ENCODE data around the gene VPS26B. TPM values are rescaled to one million over a fixed set of nuclear protein-coding genes. Genes with fewer than 3 reads are reported as not detected.

Gene VPS26B
- total RNA-seq, 1 experiment from 2014 or later = 69.4 TPM

DNA sequence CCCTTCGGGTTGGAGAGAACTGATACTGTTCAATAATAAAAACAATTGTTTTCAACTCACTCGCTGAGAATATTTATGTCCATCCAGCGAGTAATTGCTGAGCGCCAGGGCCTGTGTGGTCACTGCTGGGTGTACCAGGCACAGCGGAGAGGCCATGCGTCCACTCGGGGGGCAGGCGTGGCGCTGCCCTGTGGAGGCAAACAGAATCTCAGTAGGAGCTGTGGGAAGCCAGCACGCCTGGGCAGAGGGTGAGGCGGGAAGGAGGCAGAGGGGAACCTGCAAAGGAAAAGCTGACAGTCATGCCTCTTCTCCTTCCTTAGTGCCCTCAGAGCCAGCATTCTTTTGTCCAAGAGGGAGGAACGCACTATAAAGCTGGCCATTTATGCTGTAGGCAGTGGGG is 63.1 kb downstream of the VPS26B start:
- no peaks in the 10 kb centered on the region for H3K4me1 ChIP-seq (ENCODE audit: control insufficient read depth, insufficient read depth, low read length)
- intact Hi-C loops (cut with micrococcal nuclease; ENCODE audit: unreplicated experiment) (no loop called here), in situ Hi-C loops (cut with HindIII; ENCODE audit: low pct_unique_long_range_greater_than_20kb, low sequenced_read_pairs) (no loop called here)
- ATAC-seq (no peak), DNase-seq (ENCODE audit: low read depth, low spot score) (no peak)
- POLR2A ChIA-PET = no interaction called here
- no peak overlapping the region for H3K4me3 ChIP-seq (ENCODE audit: low read depth in 2 of 2, low read length in 2 of 2)
- no peaks in the 10 kb centered on the region for H3K27me3 ChIP-seq (ENCODE audit: control insufficient read depth, insufficient read depth, low read length)
- no TSS peak for BruUV-seq (replicated peaks)
- no peaks in the 10 kb centered on the region for H3K9me3 ChIP-seq (ENCODE audit: control insufficient read depth, insufficient read depth, low read depth, low read length)
- CTCF ChIA-PET = no interaction called here
- no peak overlapping the region for H3K27ac ChIP-seq (ENCODE audit: low read length)
- H3K36me3 ChIP-seq (ENCODE audit: control insufficient read depth, insufficient read depth, low read length) = no peaks in the 10 kb centered on the region
- TF ChIP-seq SIN3A (IDR thresholded peaks at IDR 0.05; ENCODE audit: borderline replicate concordance, insufficient read depth, low read depth, low read length) (no peak), POLR2AphosphoS5 (IDR thresholded peaks at IDR 0.05; ENCODE audit: low read depth, low read length) (no peak), TCF7L2 (IDR thresholded peaks at IDR 0.05; ENCODE audit: low read depth, low read length) (no peak)
- TF ChIP-seq, protein P1, sequence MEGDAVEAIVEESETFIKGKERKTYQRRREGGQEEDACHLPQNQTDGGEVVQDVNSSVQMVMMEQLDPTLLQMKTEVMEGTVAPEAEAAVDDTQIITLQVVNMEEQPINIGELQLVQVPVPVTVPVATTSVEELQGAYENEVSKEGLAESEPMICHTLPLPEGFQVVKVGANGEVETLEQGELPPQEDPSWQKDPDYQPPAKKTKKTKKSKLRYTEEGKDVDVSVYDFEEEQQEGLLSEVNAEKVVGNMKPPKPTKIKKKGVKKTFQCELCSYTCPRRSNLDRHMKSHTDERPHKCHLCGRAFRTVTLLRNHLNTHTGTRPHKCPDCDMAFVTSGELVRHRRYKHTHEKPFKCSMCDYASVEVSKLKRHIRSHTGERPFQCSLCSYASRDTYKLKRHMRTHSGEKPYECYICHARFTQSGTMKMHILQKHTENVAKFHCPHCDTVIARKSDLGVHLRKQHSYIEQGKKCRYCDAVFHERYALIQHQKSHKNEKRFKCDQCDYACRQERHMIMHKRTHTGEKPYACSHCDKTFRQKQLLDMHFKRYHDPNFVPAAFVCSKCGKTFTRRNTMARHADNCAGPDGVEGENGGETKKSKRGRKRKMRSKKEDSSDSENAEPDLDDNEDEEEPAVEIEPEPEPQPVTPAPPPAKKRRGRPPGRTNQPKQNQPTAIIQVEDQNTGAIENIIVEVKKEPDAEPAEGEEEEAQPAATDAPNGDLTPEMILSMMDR (IDR thresholded peaks at IDR 0.05) = no peak
- TF ChIP-seq, protein P2, sequence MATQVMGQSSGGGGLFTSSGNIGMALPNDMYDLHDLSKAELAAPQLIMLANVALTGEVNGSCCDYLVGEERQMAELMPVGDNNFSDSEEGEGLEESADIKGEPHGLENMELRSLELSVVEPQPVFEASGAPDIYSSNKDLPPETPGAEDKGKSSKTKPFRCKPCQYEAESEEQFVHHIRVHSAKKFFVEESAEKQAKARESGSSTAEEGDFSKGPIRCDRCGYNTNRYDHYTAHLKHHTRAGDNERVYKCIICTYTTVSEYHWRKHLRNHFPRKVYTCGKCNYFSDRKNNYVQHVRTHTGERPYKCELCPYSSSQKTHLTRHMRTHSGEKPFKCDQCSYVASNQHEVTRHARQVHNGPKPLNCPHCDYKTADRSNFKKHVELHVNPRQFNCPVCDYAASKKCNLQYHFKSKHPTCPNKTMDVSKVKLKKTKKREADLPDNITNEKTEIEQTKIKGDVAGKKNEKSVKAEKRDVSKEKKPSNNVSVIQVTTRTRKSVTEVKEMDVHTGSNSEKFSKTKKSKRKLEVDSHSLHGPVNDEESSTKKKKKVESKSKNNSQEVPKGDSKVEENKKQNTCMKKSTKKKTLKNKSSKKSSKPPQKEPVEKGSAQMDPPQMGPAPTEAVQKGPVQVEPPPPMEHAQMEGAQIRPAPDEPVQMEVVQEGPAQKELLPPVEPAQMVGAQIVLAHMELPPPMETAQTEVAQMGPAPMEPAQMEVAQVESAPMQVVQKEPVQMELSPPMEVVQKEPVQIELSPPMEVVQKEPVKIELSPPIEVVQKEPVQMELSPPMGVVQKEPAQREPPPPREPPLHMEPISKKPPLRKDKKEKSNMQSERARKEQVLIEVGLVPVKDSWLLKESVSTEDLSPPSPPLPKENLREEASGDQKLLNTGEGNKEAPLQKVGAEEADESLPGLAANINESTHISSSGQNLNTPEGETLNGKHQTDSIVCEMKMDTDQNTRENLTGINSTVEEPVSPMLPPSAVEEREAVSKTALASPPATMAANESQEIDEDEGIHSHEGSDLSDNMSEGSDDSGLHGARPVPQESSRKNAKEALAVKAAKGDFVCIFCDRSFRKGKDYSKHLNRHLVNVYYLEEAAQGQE (IDR thresholded peaks at IDR 0.05; ENCODE audit: insufficient read depth in 1 of 2, low read depth in 2 of 2, low read length in 1 of 2) = no peak

DNA sequence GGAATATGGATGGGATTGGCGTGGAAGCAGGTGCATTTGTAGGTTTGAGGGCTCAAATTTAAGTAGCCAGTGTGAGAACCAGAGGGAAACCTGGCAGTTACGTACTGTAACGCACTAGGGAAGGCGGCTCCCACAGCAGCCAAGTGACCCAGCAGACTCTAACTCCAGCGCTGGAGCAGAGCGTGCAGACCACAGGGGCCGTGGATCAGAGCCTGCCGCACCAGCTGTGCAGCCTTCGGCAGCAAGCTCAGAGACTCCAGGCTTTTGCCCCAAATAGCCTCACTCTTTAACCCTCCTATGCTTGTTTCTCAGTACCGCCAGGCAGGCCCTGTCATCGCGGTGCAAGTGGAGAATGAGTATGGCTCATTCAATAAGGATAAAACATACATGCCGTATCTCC is 64.0 kb downstream of the VPS26B start:
- CTCF ChIA-PET = no interaction called here
- Histone ChIP-seq H3K36me3 (ENCODE audit: control insufficient read depth, insufficient read depth, low read length) (no peaks in the 10 kb centered on the region), H3K27me3 (ENCODE audit: control insufficient read depth, insufficient read depth, low read length) (no peaks in the 10 kb centered on the region), H3K4me1 (ENCODE audit: control insufficient read depth, insufficient read depth, low read length) (no peaks in the 10 kb centered on the region), H3K9me3 (ENCODE audit: control insufficient read depth, insufficient read depth, low read depth, low read length) (no peaks in the 10 kb centered on the region), H3K27ac (ENCODE audit: low read length) (no peak overlapping the region), H3K4me3 (ENCODE audit: low read depth in 2 of 2, low read length in 2 of 2) (no peak overlapping the region)
- intact Hi-C loops (cut with micrococcal nuclease; ENCODE audit: unreplicated experiment) = no loop called here
- BruUV-seq (replicated peaks) = no TSS peak
- TF ChIP-seq, protein P1 (IDR thresholded peaks at IDR 0.05) = no peak
- TF ChIP-seq POLR2AphosphoS5 (IDR thresholded peaks at IDR 0.05; ENCODE audit: low read depth, low read length) (no peak), SIN3A (IDR thresholded peaks at IDR 0.05; ENCODE audit: borderline replicate concordance, insufficient read depth, low read depth, low read length) (no peak), TCF7L2 (IDR thresholded peaks at IDR 0.05; ENCODE audit: low read depth, low read length) (no peak)
- TF ChIP-seq, protein P2 (IDR thresholded peaks at IDR 0.05; ENCODE audit: insufficient read depth in 1 of 2, low read depth in 2 of 2, low read length in 1 of 2) = no peak
- no peak for DNase-seq (ENCODE audit: low read depth, low spot score)
- POLR2A ChIA-PET = no interaction called here
- no peak for ATAC-seq
- in situ Hi-C loops (cut with HindIII; ENCODE audit: low pct_unique_long_range_greater_than_20kb, low sequenced_read_pairs) = no loop called here

Measured in Panc1 (cell line).